ENCODE data around the gene BRWD1. TPM values are rescaled to one million over a fixed set of nuclear protein-coding genes. Genes with fewer than 3 reads are reported as not detected.

Gene BRWD1
- total and polyA plus RNA-seq, 2 of the 13 experiments (the other 11 are each of a cell fraction or from before 2014, with no cell fraction given), result 13.9 to 28.0 TPM

GRCh38 chr21:39204134-39204533, 109.3 kb downstream of the BRWD1 start (continued):
- no peak for TF ChIP-seq KLF9 (CRISPR knock-in tag; IDR thresholded peaks at IDR 0.05; ENCODE audit: low read depth)
- TF ChIP-seq ZNF572 (CRISPR knock-in tag; IDR thresholded peaks at IDR 0.05), result no peak

GRCh38 chr21:39198800-39199199, 114.6 kb downstream of the BRWD1 start:
- Histone ChIP-seq H2AFZ (ENCODE audit: low read length) (no peak overlapping the region), H3K4me1 (ENCODE audit: insufficient read depth, low read length) (no peaks in the 10 kb centered on the region), H3K27ac (ENCODE audit: extremely low read length, insufficient read depth, low read length) (no peak overlapping the region), H3K4me2 (ENCODE audit: low read depth, low read length) (no peak overlapping the region), H3K79me2 (ENCODE audit: insufficient read depth, low read length) (no peaks in the 10 kb centered on the region), H3K4me3 (replicated peaks in 1 of 3; ENCODE audit: insufficient read depth in 1 of 3, low read depth in 2 of 3, low read length in 3 of 3) (no peak overlapping the region), H3K9ac (ENCODE audit: insufficient read depth, low read depth, low read length) (no peak overlapping the region), H3K27me3 (ENCODE audit: control insufficient read depth in 1 of 2, insufficient read depth in 2 of 2, low read length in 2 of 2) (no peaks in the 10 kb centered on the region), H4K20me1 (ENCODE audit: insufficient read depth, low read length) (no peaks in the 10 kb centered on the region), H3K9me3 (ENCODE audit: low read length) (no peaks in the 10 kb centered on the region), H3K36me3 (replicated peaks in 1 of 2; ENCODE audit: control insufficient read depth in 1 of 2, insufficient read depth in 2 of 2, low read length in 2 of 2) (peaks cover 23 to 69% of the 10 kb centered on the region in 2 experiments)
- in situ Hi-C loops (cut with HindIII; ENCODE audit: extremely low pct_ligation_motif_present, low pct_unique_long_range_greater_than_20kb), result no loop called here
- DNase-seq (ENCODE audit: low spot score), result no peak
- intact Hi-C loops (cut with micrococcal nuclease; ENCODE audit: unreplicated experiment), result loop anchor here (5.0 kb wide), 1 partner anchor 34 kb away; no protein-coding TSS in a partner anchor
- ChIA-PET POLR2A (no interaction called here), CTCF (ENCODE audit: low intra/inter-chr PET ratio, low total read pairs) (no interaction called here)
- ATAC-seq, result no peak
- WGBS (ENCODE audit: low lambda C conversion rate), result 94% methylated on average over 2 of the region's 2 CpGs
- TF ChIP-seq ZNF256 (CRISPR knock-in tag; conservative IDR thresholded peaks at IDR 0.05) (no peak), ZNF451 (CRISPR knock-in tag; IDR thresholded peaks at IDR 0.05) (no peak), RNF219 (CRISPR knock-in tag; IDR thresholded peaks at IDR 0.05) (no peak), EHMT2 (IDR thresholded peaks at IDR 0.05; ENCODE audit: borderline replicate concordance, low read depth, low read length) (no peak)
- FAIRE-seq, result no peak
- no TSS peak for BruUV-seq (replicated peaks)
